LNCAP (cell line): ENCODE measurements around the gene MITF.

ENCODE experiments used
- TF ChIP-seq, protein P1 (sequence below): fragments of 450-650 bp; IDR thresholded peaks from 2 replicates; pipeline ENCODE4 v1.5.1; 2017; ENCODE audit warnings: mild to moderate bottlenecking

Gene MITF

DNA sequence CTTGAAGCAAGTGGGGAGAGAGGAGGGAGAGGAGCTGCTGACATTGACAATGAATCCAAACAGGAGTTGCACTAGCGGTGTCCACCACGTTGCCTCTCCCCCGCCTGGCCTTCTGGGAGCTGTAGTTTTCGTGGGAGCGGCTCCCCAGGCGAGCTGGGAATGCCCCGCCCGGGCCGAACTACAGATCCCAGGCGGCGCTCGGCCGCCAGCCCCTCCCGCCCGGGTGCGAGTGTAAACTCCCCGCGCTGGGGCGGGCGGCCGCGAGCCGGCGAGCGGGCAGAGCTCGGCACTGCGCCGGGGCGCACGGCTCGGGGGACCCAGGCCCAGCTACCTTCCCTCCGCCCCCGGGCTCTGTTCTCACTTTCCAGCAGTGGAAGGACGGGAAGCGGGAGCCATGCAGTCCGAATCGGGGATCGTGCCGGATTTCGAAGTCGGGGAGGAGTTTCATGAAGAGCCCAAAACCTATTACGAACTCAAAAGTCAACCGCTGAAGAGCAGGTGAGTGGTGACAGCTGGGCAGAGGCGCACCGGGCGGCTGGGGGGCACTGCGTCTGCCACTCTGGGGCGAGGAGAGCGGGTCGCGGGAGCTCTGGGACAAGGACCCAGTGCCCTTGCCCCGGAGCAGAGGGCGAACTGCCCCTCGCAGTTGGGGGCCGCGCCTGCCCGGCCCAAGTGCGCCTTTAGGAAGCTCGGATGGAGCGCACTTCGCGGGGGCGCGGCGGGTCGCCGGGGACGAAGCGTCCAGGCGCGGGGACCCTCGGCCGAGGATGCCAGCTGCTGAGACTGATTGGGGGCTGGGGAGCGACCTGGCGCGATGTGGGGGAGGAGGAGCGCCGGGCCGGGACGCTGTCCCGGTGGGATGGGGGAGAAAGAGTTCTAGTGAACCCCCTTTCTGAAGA lies at the start of gene MITF:
Gene MITF (plus strand): TSS at position 261 of the 899 bp plus-strand sequence. CDS start 134 bp downstream, at position 395.
- TF ChIP-seq, protein P1, sequence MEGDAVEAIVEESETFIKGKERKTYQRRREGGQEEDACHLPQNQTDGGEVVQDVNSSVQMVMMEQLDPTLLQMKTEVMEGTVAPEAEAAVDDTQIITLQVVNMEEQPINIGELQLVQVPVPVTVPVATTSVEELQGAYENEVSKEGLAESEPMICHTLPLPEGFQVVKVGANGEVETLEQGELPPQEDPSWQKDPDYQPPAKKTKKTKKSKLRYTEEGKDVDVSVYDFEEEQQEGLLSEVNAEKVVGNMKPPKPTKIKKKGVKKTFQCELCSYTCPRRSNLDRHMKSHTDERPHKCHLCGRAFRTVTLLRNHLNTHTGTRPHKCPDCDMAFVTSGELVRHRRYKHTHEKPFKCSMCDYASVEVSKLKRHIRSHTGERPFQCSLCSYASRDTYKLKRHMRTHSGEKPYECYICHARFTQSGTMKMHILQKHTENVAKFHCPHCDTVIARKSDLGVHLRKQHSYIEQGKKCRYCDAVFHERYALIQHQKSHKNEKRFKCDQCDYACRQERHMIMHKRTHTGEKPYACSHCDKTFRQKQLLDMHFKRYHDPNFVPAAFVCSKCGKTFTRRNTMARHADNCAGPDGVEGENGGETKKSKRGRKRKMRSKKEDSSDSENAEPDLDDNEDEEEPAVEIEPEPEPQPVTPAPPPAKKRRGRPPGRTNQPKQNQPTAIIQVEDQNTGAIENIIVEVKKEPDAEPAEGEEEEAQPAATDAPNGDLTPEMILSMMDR = no peak

DNA sequence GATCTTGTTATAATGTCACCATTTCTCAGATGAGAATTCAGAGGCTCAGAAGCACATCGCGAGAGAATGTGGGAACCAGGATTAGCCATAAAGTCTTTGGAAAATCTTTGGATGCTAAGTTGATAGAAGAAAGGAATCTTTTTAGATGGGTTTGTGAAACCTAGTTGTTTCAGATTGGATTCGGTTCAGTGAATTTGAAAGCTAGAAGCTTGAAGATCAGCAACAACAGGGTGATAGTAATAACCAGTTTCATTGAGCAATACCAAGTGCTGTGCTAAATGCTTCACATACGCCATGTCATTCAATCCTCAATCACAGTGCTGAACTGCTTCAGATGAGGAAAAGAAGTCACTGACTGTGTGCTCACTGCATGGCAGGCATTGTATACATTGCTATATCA lies 47.4 kb upstream of the MITF start:
- TF ChIP-seq, protein P1 = no peak

DNA sequence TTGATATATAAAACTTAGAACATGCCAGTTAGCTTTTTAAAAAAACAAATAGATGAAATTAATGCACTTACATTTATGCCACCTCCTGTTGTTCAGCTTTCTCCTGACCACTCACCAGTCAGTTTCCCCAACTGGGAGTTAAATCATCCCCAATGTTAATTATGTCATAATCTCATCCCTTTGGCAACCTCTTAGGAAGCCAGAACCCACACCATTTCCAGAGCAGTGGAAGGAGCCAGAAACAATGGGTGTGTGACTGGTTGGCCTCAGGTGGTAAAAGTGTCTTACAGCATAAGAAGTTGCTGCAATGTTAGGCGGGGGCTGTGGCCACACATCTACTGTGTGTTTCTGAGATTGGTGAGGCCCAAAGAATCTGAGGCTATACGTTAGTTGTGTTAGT lies 46.5 kb upstream of the MITF start:
- TF ChIP-seq, protein P1 = no peak

DNA sequence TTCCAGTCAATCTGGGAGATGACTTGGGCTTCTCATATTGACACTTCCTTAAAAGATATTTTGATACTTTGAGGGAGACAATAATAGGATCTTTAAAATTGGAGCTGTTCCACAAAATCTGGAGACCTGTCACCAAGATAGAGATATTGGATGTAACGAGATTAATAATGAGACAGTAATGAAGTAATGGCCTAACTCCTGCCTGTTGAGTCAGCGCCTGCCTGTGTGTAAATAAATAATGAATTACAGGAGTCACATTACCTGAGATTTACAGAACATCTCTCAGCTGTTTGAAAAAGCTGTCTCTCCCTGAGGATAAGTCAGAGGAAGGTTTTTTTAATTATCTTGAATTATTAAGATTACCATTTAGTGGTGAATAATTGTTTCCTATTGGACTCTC lies 43.8 kb upstream of the MITF start:
- TF ChIP-seq, protein P1 = no peak

DNA sequence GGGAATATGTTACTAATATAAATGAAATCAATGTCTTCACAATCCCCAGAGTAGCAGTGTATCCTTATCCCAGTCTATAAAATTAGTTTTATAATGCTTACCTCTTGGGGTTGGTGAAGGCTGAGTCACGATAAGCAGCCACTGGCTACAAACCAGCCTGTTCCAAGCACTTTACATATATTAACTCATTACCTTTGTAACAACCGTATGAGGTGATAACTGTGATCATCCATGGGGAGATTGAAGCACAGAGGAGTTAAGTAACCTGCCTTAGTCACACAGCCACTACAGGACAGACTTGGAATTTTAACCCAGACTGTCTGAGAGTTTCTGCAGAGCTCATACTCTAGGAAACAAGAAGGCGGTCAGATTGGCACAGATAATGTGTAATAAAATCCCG lies 43.3 kb upstream of the MITF start:
- TF ChIP-seq, protein P1 = no peak

DNA sequence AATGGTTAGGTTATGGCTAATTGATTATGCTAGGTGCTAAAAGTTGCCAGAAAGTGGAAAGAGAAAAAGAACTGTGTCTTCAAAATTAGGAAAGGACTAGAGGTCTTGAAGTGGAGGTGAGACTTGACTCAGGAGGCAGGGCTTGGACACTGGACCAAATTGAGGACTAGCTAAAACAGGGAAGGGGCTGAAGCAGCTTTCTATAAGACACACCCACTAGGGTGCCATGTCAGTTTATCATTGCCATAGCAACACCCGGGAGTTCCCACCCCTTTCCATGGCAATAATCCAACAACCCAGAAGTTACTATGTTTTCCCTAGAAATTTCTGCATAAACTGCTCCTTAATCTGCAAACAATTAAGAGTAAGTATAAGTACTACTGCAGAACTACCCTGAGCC lies 42.9 kb upstream of the MITF start:
- TF ChIP-seq, protein P1 = no peak

GRCh38 chr3:69697381-69697780 lies 41.9 kb upstream of the MITF start:
- TF ChIP-seq, protein P1 = no peak
